OCI-LY1 (cell line): ENCODE measurements around the gene CCBE1.

ENCODE experiments used
- H2AFZ ChIP-seq: fragments of 200-600 bp; sonication (generic), shearing (Covaris generic); 2 replicates; pipeline ENCODE4 v1.6.0; 2014; ENCODE audit warnings: antibody characterized with exemption, mild to moderate bottlenecking, low read length
- H3F3A ChIP-seq: fragments of 200-600 bp; sonication (generic), shearing (Covaris generic); 2 replicates; pipeline ENCODE4 v1.6.0; 2014; ENCODE audit warnings: mild to moderate bottlenecking, antibody characterized with exemption, low read length, moderate library complexity; ENCODE audit not compliant: insufficient read depth
- H3K27ac ChIP-seq: fragments of 200-600 bp; sonication (generic); 2 replicates; pipeline ENCODE4 v1.5.1; 2014; ENCODE audit warnings: low read length, mixed run types, mild to moderate bottlenecking, low read depth; ENCODE audit not compliant: poor library complexity, severe bottlenecking
- H3K27me3 ChIP-seq: fragments of 200-600 bp; sonication (generic); 2 replicates; pipeline ENCODE4 v1.6.0; 2014; ENCODE audit warnings: antibody characterized with exemption, mild to moderate bottlenecking, low read length, moderate library complexity; ENCODE audit not compliant: insufficient read depth
- H3K36me3 ChIP-seq: fragments of 200-600 bp; sonication (generic); 2 replicates; pipeline ENCODE4 v1.6.1; 2014; ENCODE audit warnings: mild to moderate bottlenecking, antibody characterized with exemption, low read length, moderate library complexity, mixed read lengths; ENCODE audit not compliant: insufficient read depth
- H3K4me1 ChIP-seq: fragments of 200-600 bp; sonication (generic); 2 replicates; pipeline ENCODE4 v1.5.1; 2014; ENCODE audit warnings: mild to moderate bottlenecking, low read length, moderate library complexity; ENCODE audit not compliant: insufficient read depth, severe bottlenecking
- H3K4me2 ChIP-seq: fragments of 200-600 bp; sonication (generic), shearing (Covaris generic); 2 replicates; pipeline ENCODE4 v1.6.1; 2014; ENCODE audit warnings: low read length
- H3K4me3 ChIP-seq: fragments of 200-600 bp; sonication (generic); 2 replicates; pipeline ENCODE4 v1.5.1; 2014; ENCODE audit warnings: low read length, low read depth, mild to moderate bottlenecking, mixed read lengths; ENCODE audit not compliant: poor library complexity, severe bottlenecking
- H3K79me2 ChIP-seq: fragments of 200-600 bp; shearing (Covaris generic); 2 replicates; pipeline ENCODE4 v1.6.1; 2016; ENCODE audit warnings: mixed run types, low read length, mixed read lengths; ENCODE audit not compliant: insufficient read depth
- H3K9ac ChIP-seq: fragments of 200-600 bp; sonication (generic), shearing (Covaris generic); 2 replicates; pipeline ENCODE4 v1.6.1; 2014; ENCODE audit warnings: mild to moderate bottlenecking, low read length, mixed read lengths
- H3K9me2 ChIP-seq: fragments of 200-600 bp; sonication (generic), shearing (Covaris generic); 2 replicates; pipeline ENCODE4 v1.6.1; 2014; ENCODE audit warnings: low read depth, mild to moderate bottlenecking, low read length, mixed read lengths
- H3K9me3 ChIP-seq: fragments of 200-600 bp; shearing (Covaris generic); 2 replicates; pipeline ENCODE4 v1.6.1; 2014; ENCODE audit warnings: low read length, mixed read lengths
- H4K20me1 ChIP-seq: fragments of 200-600 bp; sonication (generic), shearing (Covaris generic); 2 replicates; pipeline ENCODE4 v1.6.0; 2016; ENCODE audit warnings: mild to moderate bottlenecking, low read length; ENCODE audit not compliant: insufficient read depth
- CTCF ChIP-seq: fragments of 200-600 bp; sonication (generic), shearing (Covaris generic); IDR thresholded peaks from 2 replicates; pipeline ENCODE4 v1.5.1; 2017; ENCODE audit warnings: mild to moderate bottlenecking, antibody characterized with exemption, low read length, moderate library complexity, mixed read lengths
- EZH2 ChIP-seq: fragments of 200-600 bp; sonication (generic), shearing (Covaris generic); IDR thresholded peaks from 2 replicates; pipeline ENCODE4 v1.8.0; 2017; ENCODE audit warnings: borderline replicate concordance, mixed run types, mild to moderate bottlenecking, antibody characterized with exemption, low read length, moderate library complexity, mixed read lengths

The CCBE1 gene

GRCh38 chr18:59567431-59567830 is 129.8 kb downstream of the CCBE1 start:
- Histone ChIP-seq H2AFZ (no peak overlapping the region), H3K4me2 (no peak overlapping the region), H3K79me2 (no peaks in the 10 kb centered on the region), H3K9me3 (no peaks in the 10 kb centered on the region), H3K27me3 (no peaks in the 10 kb centered on the region), H3K27ac (no peak overlapping the region), H3K36me3 (no peaks in the 10 kb centered on the region), H4K20me1 (no peaks in the 10 kb centered on the region), H3K9ac (no peak overlapping the region), H3F3A (no peaks in the 10 kb centered on the region), H3K9me2 (no peaks in the 10 kb centered on the region), H3K4me1 (no peaks in the 10 kb centered on the region), H3K4me3 (no peak overlapping the region)
- no peak for TF ChIP-seq CTCF
- TF ChIP-seq EZH2 = no peak

DNA sequence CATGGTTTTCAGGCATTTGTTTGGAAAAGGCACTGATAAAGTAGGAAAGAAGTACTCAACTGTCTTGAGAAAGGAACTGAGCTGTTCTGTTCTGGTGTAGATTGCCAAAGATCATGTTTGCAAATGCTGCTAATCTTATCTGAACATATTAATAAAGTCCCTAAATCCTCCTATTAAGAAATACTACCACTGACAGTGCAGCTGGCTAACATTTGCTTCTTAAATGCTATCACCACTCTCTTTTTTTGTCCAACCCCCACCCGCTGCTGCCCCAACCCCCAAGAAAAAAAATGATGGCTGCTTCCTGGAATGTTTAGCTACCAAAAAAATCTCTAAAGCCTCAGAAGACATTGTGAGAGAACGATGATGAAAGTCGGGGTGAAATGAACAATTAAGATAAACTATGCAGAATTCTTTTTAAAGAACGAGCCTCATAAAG is 130.7 kb downstream of the CCBE1 start:
- Histone ChIP-seq H3K4me2 (no peak overlapping the region), H3K27me3 (no peaks in the 10 kb centered on the region), H3K9me2 (no peaks in the 10 kb centered on the region), H3K9me3 (no peaks in the 10 kb centered on the region), H4K20me1 (no peaks in the 10 kb centered on the region), H3K9ac (no peak overlapping the region), H3K4me3 (no peak overlapping the region), H3K36me3 (no peaks in the 10 kb centered on the region), H3K27ac (no peak overlapping the region), H3F3A (no peaks in the 10 kb centered on the region), H2AFZ (no peak overlapping the region), H3K79me2 (no peaks in the 10 kb centered on the region), H3K4me1 (no peaks in the 10 kb centered on the region)
- no peak for TF ChIP-seq CTCF
- TF ChIP-seq EZH2 = no peak

DNA sequence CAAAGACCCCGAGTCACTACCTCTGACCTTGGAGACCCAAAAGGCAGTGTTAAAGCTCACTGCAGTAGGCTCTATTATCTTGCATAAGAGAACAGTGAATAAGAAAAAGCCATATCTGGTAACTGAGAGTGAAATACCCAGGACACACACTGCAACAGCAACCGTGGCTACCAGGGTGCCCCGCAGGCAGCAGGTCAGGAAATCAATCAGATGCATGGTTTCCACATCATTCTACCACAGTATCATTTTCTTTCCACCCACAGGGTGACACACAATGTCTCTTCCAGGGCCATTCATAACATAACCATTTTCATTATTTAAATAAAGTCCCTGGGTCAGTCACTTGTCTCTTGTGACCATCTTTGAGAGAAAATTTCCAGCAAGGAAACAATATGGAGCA is 131.3 kb downstream of the CCBE1 start:
- Histone ChIP-seq H3K79me2 (no peaks in the 10 kb centered on the region), H3K4me1 (no peaks in the 10 kb centered on the region), H3K4me2 (no peak overlapping the region)

More for the DNA sequence above, 131.3 kb downstream of the CCBE1 start:
- H3K9me3 ChIP-seq = no peaks in the 10 kb centered on the region
- H3F3A ChIP-seq = no peaks in the 10 kb centered on the region
- TF ChIP-seq EZH2 (no peak), CTCF (no peak)
- no peak overlapping the region for H3K27ac ChIP-seq
- no peak overlapping the region for H3K9ac ChIP-seq
- H3K36me3 ChIP-seq = no peaks in the 10 kb centered on the region
- no peaks in the 10 kb centered on the region for H3K9me2 ChIP-seq
- H3K4me3 ChIP-seq = no peak overlapping the region
- H2AFZ ChIP-seq = no peak overlapping the region
- H4K20me1 ChIP-seq = no peaks in the 10 kb centered on the region
- H3K27me3 ChIP-seq = no peaks in the 10 kb centered on the region
